GM21515 (cell line): Measurements from ENCODE around the gene SIN3B.
A peak's percentile ranks its signal among the peaks of the same experiment; 100 is the strongest.
"Not testable (repeated sequence)": the region's sequence is repeated elsewhere in the genome, so short reads cannot be mapped to it uniquely, and the experiment has no call there.

Source experiments
- ATAC-seq: cut with Tn5 transposase; IDR thresholded peaks from one replicate; pipeline ENCODE4 v1.9.1; 2021; ENCODE audit not compliant: unreplicated experiment

The SIN3B gene

GRCh38 chr19:16829010-16829821 is at the start of gene SIN3B:
SIN3B (plus strand) TSS chr19:16829398; CDS start chr19:16829421, 23 bp downstream.
- peak; percentile 61 for ATAC-seq

GRCh38 chr19:16779539-16780163 is 49.5 kb upstream of the SIN3B start:
- ATAC-seq, result no peak

GRCh38 chr19:16782719-16783118 is 46.5 kb upstream of the SIN3B start:
- ATAC-seq, result no peak

- ATAC-seq, result no peak
Observed at GRCh38 chr19:16788479-16788878, 40.7 kb upstream of the SIN3B start.

- ATAC-seq, result no peak
Observed at GRCh38 chr19:16789238-16789637, 40.0 kb upstream of the SIN3B start.

GRCh38 chr19:16790051-16790450 is 39.1 kb upstream of the SIN3B start:
- ATAC-seq, result no peak

- ATAC-seq, result no peak
Observed at GRCh38 chr19:16791942-16792341, 37.3 kb upstream of the SIN3B start.

- no peak for ATAC-seq
Observed at GRCh38 chr19:16794456-16795441, 34.4 kb upstream of the SIN3B start.

GRCh38 chr19:16795731-16796130 is 33.5 kb upstream of the SIN3B start:
- no peak for ATAC-seq

- ATAC-seq, result no peak
Observed at GRCh38 chr19:16797876-16798275, 31.3 kb upstream of the SIN3B start.

- ATAC-seq, result not testable (repeated sequence)
Observed at GRCh38 chr19:16798326-16798725, 30.9 kb upstream of the SIN3B start.

- no peak for ATAC-seq
Observed at GRCh38 chr19:16799740-16800139, 29.5 kb upstream of the SIN3B start.

- ATAC-seq, result no peak
Observed at GRCh38 chr19:16801600-16802013, 27.6 kb upstream of the SIN3B start.

GRCh38 chr19:16804176-16804575 is 25.0 kb upstream of the SIN3B start:
- no peak for ATAC-seq

GRCh38 chr19:16807549-16808284 is 21.5 kb upstream of the SIN3B start:
- ATAC-seq, result no peak

GRCh38 chr19:16814526-16815100 is 14.6 kb upstream of the SIN3B start:
- ATAC-seq, result no peak

- ATAC-seq, result no peak
Observed at GRCh38 chr19:16820056-16820455, 9.1 kb upstream of the SIN3B start.

- ATAC-seq, result no peak
Observed at GRCh38 chr19:16821081-16821480, 8.1 kb upstream of the SIN3B start.

GRCh38 chr19:16822648-16823047 is 6.5 kb upstream of the SIN3B start:
- no peak for ATAC-seq

GRCh38 chr19:16824658-16825311 is 4.4 kb upstream of the SIN3B start:
- no peak for ATAC-seq
